DOHH2 (cell line): ENCODE results near the gene TRMU.

ENCODE experiments used
- H3F3A ChIP-seq: fragments of 200-600 bp; sonication (generic), shearing (Covaris generic); 2 replicates; pipeline ENCODE4 v1.6.0; 2016; ENCODE audit warnings: antibody characterized with exemption, mild to moderate bottlenecking; ENCODE audit not compliant: control insufficient read depth, insufficient read depth
- H3K27ac ChIP-seq: fragments of 200-600 bp; sonication (generic); 2 replicates; pipeline ENCODE4 v1.5.1; 2014; ENCODE audit warnings: low read depth, mild to moderate bottlenecking, low read length, moderate library complexity
- H3K27me3 ChIP-seq: fragments of 200-600 bp; sonication (generic); 2 replicates; pipeline ENCODE4 v1.6.1; 2014; ENCODE audit warnings: mild to moderate bottlenecking, low read length, mixed read lengths; ENCODE audit not compliant: control insufficient read depth
- H3K36me3 ChIP-seq: fragments of 200-600 bp; sonication (generic); 2 replicates; pipeline ENCODE4 v1.6.1; 2014; ENCODE audit warnings: mild to moderate bottlenecking, low read length, moderate library complexity, mixed read lengths; ENCODE audit not compliant: control insufficient read depth
- H3K4me1 ChIP-seq: fragments of 200-600 bp; sonication (generic); 2 replicates; pipeline ENCODE4 v1.6.1; 2014; ENCODE audit warnings: mild to moderate bottlenecking, low read length, mixed read lengths; ENCODE audit not compliant: control insufficient read depth
- H3K4me2 ChIP-seq: fragments of 200-600 bp; sonication (generic); 2 replicates; pipeline ENCODE4 v1.6.0; 2014; ENCODE audit warnings: mild to moderate bottlenecking, low read length, moderate library complexity
- H3K4me3 ChIP-seq: fragments of 200-600 bp; sonication (generic); 2 replicates; pipeline ENCODE4 v1.5.1; 2014; ENCODE audit warnings: mild to moderate bottlenecking, low read length, mixed read lengths
- H3K79me2 ChIP-seq: fragments of 200-600 bp; sonication (generic); 2 replicates; pipeline ENCODE4 v1.6.1; 2014; ENCODE audit warnings: mild to moderate bottlenecking, low read length, mixed read lengths; ENCODE audit not compliant: control insufficient read depth
- H3K9me2 ChIP-seq: fragments of 200-600 bp; sonication (generic); replicated peaks from 2 replicates; pipeline ENCODE4 v1.6.1; 2014; ENCODE audit warnings: mild to moderate bottlenecking, low read length, mixed read lengths; ENCODE audit not compliant: control insufficient read depth
- H3K9me3 ChIP-seq: fragments of 200-600 bp; sonication (generic); 2 replicates; pipeline ENCODE4 v1.6.1; 2014; ENCODE audit warnings: antibody characterized with exemption, low read length, mixed read lengths; ENCODE audit not compliant: control insufficient read depth, insufficient read depth
- H4K20me1 ChIP-seq: fragments of 200-600 bp; sonication (generic); 2 replicates; pipeline ENCODE4 v1.6.0; 2014; ENCODE audit warnings: low read depth, mild to moderate bottlenecking, antibody characterized with exemption, low read length, moderate library complexity; ENCODE audit not compliant: control insufficient read depth, insufficient read depth
- CTCF ChIP-seq: fragments of 200-600 bp; sonication (generic); IDR thresholded peaks from one replicate; pipeline ENCODE4 v1.5.1; 2014; ENCODE audit warnings: antibody characterized with exemption, mild to moderate bottlenecking, low read depth, low read length; ENCODE audit not compliant: poor library complexity, severe bottlenecking
- EZH2phosphoT487 ChIP-seq: fragments of 200-600 bp; sonication (generic); IDR thresholded peaks from 2 replicates; pipeline ENCODE4 v1.6.1; 2017; ENCODE audit warnings: borderline replicate concordance, mild to moderate bottlenecking, antibody characterized with exemption, low read length, moderate library complexity, mixed read lengths

Gene TRMU

GRCh38 chr22:46330426-46330825 lies 5.1 kb upstream of the TRMU start:
- H3K4me1 ChIP-seq = peaks cover 4% of the 10 kb centered on the region; the same call in 1 of the 2 replicates
- TF ChIP-seq CTCF = no peak
- no peak for TF ChIP-seq EZH2phosphoT487
- H3K4me3 ChIP-seq = no peak overlapping the region
- H3K9me2 ChIP-seq = no peaks in the 10 kb centered on the region
- peaks cover 21% of the 10 kb centered on the region for H3F3A ChIP-seq
- H3K79me2 ChIP-seq = no peaks in the 10 kb centered on the region
- peaks cover 77% of the 10 kb centered on the region for H3K36me3 ChIP-seq
- H3K9me3 ChIP-seq = no peaks in the 10 kb centered on the region
- H3K27me3 ChIP-seq = no peaks in the 10 kb centered on the region
- H3K4me2 ChIP-seq = no peak overlapping the region
- H4K20me1 ChIP-seq = no peaks in the 10 kb centered on the region
- H3K27ac ChIP-seq = no peak overlapping the region

- Histone ChIP-seq H3K9me3 (no peaks in the 10 kb centered on the region), H3F3A (peaks cover 21% of the 10 kb centered on the region), H3K9me2 (no peaks in the 10 kb centered on the region), H3K36me3 (peaks cover 71% of the 10 kb centered on the region), H3K79me2 (peaks cover 10% of the 10 kb centered on the region), H3K4me2 (no peak overlapping the region), H4K20me1 (no peaks in the 10 kb centered on the region), H3K27me3 (no peaks in the 10 kb centered on the region), H3K4me3 (no peak overlapping the region), H3K4me1 (peaks cover 5% of the 10 kb centered on the region; the same call in 1 of the 2 replicates), H3K27ac (no peak overlapping the region)
- no peak for TF ChIP-seq CTCF
Measured at GRCh38 chr22:46331496-46331895, 4.0 kb upstream of the TRMU start.

- Histone ChIP-seq H3K27me3 (no peaks in the 10 kb centered on the region), H3K27ac (peak overlapping the region; percentile 3; the same call in 1 of the 2 replicates), H4K20me1 (peaks cover 5% of the 10 kb centered on the region; the same call in 1 of the 2 replicates), H3K9me3 (no peaks in the 10 kb centered on the region), H3K4me3 (peak overlapping the region; percentile 84), H3K4me1 (peaks cover 14% of the 10 kb centered on the region), H3F3A (peaks cover 21% of the 10 kb centered on the region), H3K4me2 (peak overlapping the region; percentile 84), H3K79me2 (peaks cover 45% of the 10 kb centered on the region), H3K36me3 (peaks cover 68% of the 10 kb centered on the region), H3K9me2 (no peaks in the 10 kb centered on the region)
- TF ChIP-seq CTCF (no peak), EZH2phosphoT487 (no peak)
Measured at GRCh38 chr22:46336119-46337078, 885 bp downstream of the TRMU start.
